Caco-2 (cell line): ENCODE results near the gene COL26A1. TPM values are rescaled to one million over a fixed set of nuclear protein-coding genes. Genes with fewer than 3 reads are reported as not detected.
"Not testable (repeated sequence)": the region's sequence is repeated elsewhere in the genome, so short reads cannot be mapped to it uniquely, and the experiment has no call there.

ENCODE experiments used
- BruUV-seq: library from RNA; stranded (reverse); fragments of 400-500 nt; replicated peaks from 2 replicates; lab custom pipeline; 2021; lab: Mats Ljungman, UMichigan
- CTCF ChIA-PET: fragments of 300-600 bp; sonication (Branson Sonifier 250); formaldehyde crosslinking; loops from one replicate; lab custom pipeline; 2022; ENCODE audit warnings: antibody characterized with exemption; lab: Charles Lee
- POLR2A ChIA-PET: fragments of 300-600 bp; sonication (Branson Sonifier 250); formaldehyde crosslinking; loops from one replicate; lab custom pipeline; 2022; ENCODE audit warnings: antibody characterized with exemption; lab: Charles Lee
- DNase-seq, 2 experiments: peaks; one replicate each; pipeline versions ENCODE4 v3.0.0 to v3.0.0-alpha.2; 2020 to 2022
- H3K27me3 ChIP-seq: replicated peaks from 2 replicates; pipeline ENCODE4 v1.6.0; 2011; ENCODE audit warnings: low read length; ENCODE audit not compliant: control insufficient read depth, insufficient read depth
- H3K36me3 ChIP-seq: 2 replicates; pipeline ENCODE4 v1.5.1; 2011; ENCODE audit warnings: low read length; ENCODE audit not compliant: control insufficient read depth, insufficient read depth
- H3K4me1 ChIP-seq: fragments of 250-450 bp; sonication (Bioruptor Pico); 2 replicates; pipeline ENCODE4 v1.5.1; 2020; ENCODE audit warnings: mild to moderate bottlenecking
- H3K4me3 ChIP-seq: 2 replicates; pipeline ENCODE4 v1.5.1; 2011; ENCODE audit warnings: low read depth, mild to moderate bottlenecking, control low read depth, low read length
- H3K9me3 ChIP-seq: fragments of 250-450 bp; sonication (Bioruptor Pico); 2 replicates; pipeline ENCODE4 v1.5.1; 2020; ENCODE audit warnings: mild to moderate bottlenecking, moderate library complexity
- H3K27ac Mint-ChIP-seq: one replicate; pipeline ENCODE4 v1.8.0; 2022; ENCODE audit warnings: mixed read lengths; ENCODE audit not compliant: unreplicated experiment
- H3K27me3 Mint-ChIP-seq: one replicate; pipeline ENCODE4 v1.8.0; 2022; ENCODE audit warnings: mixed read lengths; ENCODE audit not compliant: insufficient read depth, unreplicated experiment
- H3K36me3 Mint-ChIP-seq: one replicate; pipeline ENCODE4 v1.8.0; 2022; ENCODE audit warnings: mild to moderate bottlenecking, mixed read lengths; ENCODE audit not compliant: insufficient read depth, unreplicated experiment
- H3K4me1 Mint-ChIP-seq: one replicate; pipeline ENCODE4 v1.8.0; 2022; ENCODE audit warnings: low read depth, mixed read lengths; ENCODE audit not compliant: unreplicated experiment
- H3K4me3 Mint-ChIP-seq: one replicate; pipeline ENCODE4 v1.8.0; 2022; ENCODE audit warnings: mild to moderate bottlenecking, moderate library complexity, mixed read lengths; ENCODE audit not compliant: unreplicated experiment
- H3K9me3 Mint-ChIP-seq: one replicate; pipeline ENCODE4 v1.8.0; 2022; ENCODE audit warnings: mixed read lengths; ENCODE audit not compliant: unreplicated experiment
- CTCF ChIP-seq, 2 experiments: fragments of 200-600 bp in 1 of 2; IDR thresholded peaks; 1 replicate in 1 of 2; 2 replicates in 1 of 2; pipeline versions ENCODE4 v1.5.1 to v1.8.0; 2011 to 2022; ENCODE audit warnings: antibody characterized with exemption in 1 of 2, control low read depth in 1 of 2, inconsistent platforms in 1 of 2, low read depth in 1 of 2, low read length in 1 of 2, mild to moderate bottlenecking in 1 of 2, moderate library complexity in 1 of 2; ENCODE audit not compliant: insufficient read depth in 1 of 2, severe bottlenecking in 1 of 2, unreplicated experiment in 1 of 2
- intact Hi-C: fragments of 100-400 bp; cut with micrococcal nuclease; formaldehyde crosslinking; loops from one replicate; pipeline ENCODE4 v1.10.0; 2022; ENCODE audit not compliant: unreplicated experiment
- total RNA-seq: library from RNA; stranded (reverse); gene quantifications from 2 replicates; pipeline ENCODE4 v1.2.3, GENCODE V29; 2022

Gene COL26A1
- total RNA-seq, 1 experiment from 2014 or later: 23.3 TPM

GRCh38 chr7:101559586-101559985 is 196.9 kb downstream of the COL26A1 start:
- H3K4me1 Mint-ChIP-seq: peaks cover 6% of the 10 kb centered on the region
- H3K27me3 Mint-ChIP-seq: no peaks in the 10 kb centered on the region
- Histone ChIP-seq H3K36me3 (no peaks in the 10 kb centered on the region), H3K4me1 (no peaks in the 10 kb centered on the region; the same call in 1 of the 2 replicates), H3K27me3 (no peaks in the 10 kb centered on the region), H3K9me3 (no peaks in the 10 kb centered on the region), H3K4me3 (no peak overlapping the region)
- BruUV-seq: no TSS peak
- no peak overlapping the region for H3K27ac Mint-ChIP-seq
- no peaks in the 10 kb centered on the region for H3K9me3 Mint-ChIP-seq
- no peak for DNase-seq
- H3K4me3 Mint-ChIP-seq: no peak overlapping the region
- CTCF ChIA-PET: no interaction called here
- intact Hi-C loops: no loop called here
- POLR2A ChIA-PET: no interaction called here
- no peak for TF ChIP-seq CTCF (IDR thresholded peaks at IDR 0.05; ENCODE audit: insufficient read depth in 1 of 2, low read depth in 1 of 2, low read length in 1 of 2, severe bottlenecking in 1 of 2, unreplicated experiment in 1 of 2)
- peaks cover 13% of the 10 kb centered on the region for H3K36me3 Mint-ChIP-seq

- H3K9me3 Mint-ChIP-seq, H3K4me1 Mint-ChIP-seq, H3K27me3 ChIP-seq, CTCF ChIA-PET, H3K4me3 Mint-ChIP-seq, H3K9me3 ChIP-seq, BruUV-seq, intact Hi-C loops, H3K4me1 ChIP-seq, H3K27me3 Mint-ChIP-seq, DNase-seq, H3K4me3 ChIP-seq, POLR2A ChIA-PET, H3K36me3 ChIP-seq: not testable (repeated sequence)
- Mint-ChIP-seq H3K36me3 (peaks cover 13% of the 10 kb centered on the region), H3K27ac (peak overlapping the region; percentile 50)
These were observed 197.3 kb downstream of the COL26A1 start for GRCh38 chr7:101560021-101560420.

- CTCF ChIA-PET: no interaction called here
- Histone ChIP-seq H3K36me3 (no peaks in the 10 kb centered on the region), H3K4me3 (no peak overlapping the region), H3K9me3 (no peaks in the 10 kb centered on the region), H3K4me1 (no peaks in the 10 kb centered on the region; the same call in 1 of the 2 replicates), H3K27me3 (no peaks in the 10 kb centered on the region)
- intact Hi-C loops: no loop called here
- BruUV-seq: no TSS peak
- Mint-ChIP-seq H3K27ac (peak overlapping the region; percentile 50), H3K4me1 (peaks cover 6% of the 10 kb centered on the region), H3K9me3 (no peaks in the 10 kb centered on the region), H3K36me3 (peaks cover 13% of the 10 kb centered on the region), H3K27me3 (no peaks in the 10 kb centered on the region), H3K4me3 (no peak overlapping the region)
- DNase-seq: peak in 1 of 2 experiments; percentile 28
- no peak for TF ChIP-seq CTCF (IDR thresholded peaks at IDR 0.05; ENCODE audit: insufficient read depth in 1 of 2, low read depth in 1 of 2, low read length in 1 of 2, severe bottlenecking in 1 of 2, unreplicated experiment in 1 of 2)
- POLR2A ChIA-PET: no interaction called here
These were observed 198.2 kb downstream of the COL26A1 start for GRCh38 chr7:101560856-101561255.

GRCh38 chr7:101561293-101561692 is 198.6 kb downstream of the COL26A1 start:
- H3K4me3 Mint-ChIP-seq, H3K9me3 Mint-ChIP-seq, POLR2A ChIA-PET, H3K27ac Mint-ChIP-seq, H3K27me3 ChIP-seq, CTCF ChIA-PET, BruUV-seq, H3K36me3 ChIP-seq, H3K4me1 Mint-ChIP-seq, H3K4me1 ChIP-seq, intact Hi-C loops, H3K4me3 ChIP-seq, H3K9me3 ChIP-seq, H3K27me3 Mint-ChIP-seq, DNase-seq: not testable (repeated sequence)
- H3K36me3 Mint-ChIP-seq: peaks cover 13% of the 10 kb centered on the region
